PC-9 (cell line): ENCODE results near the gene ACSS2.

Experiments
- CTCF ChIP-seq: fragments of 200-600 bp; sonication (generic); conservative IDR thresholded peaks from 2 replicates; pipeline ENCODE4 v1.6.1; 2017; ENCODE audit warnings: mixed run types, antibody characterized with exemption, mild to moderate bottlenecking, moderate library complexity
- EZH2 ChIP-seq: fragments of 200-600 bp; sonication (generic); IDR thresholded peaks from 2 replicates; pipeline ENCODE4 v1.8.0; 2017; ENCODE audit warnings: antibody characterized with exemption, low read depth

GRCh38 chr20:34904202-34904621, 27.8 kb downstream of the ACSS2 start:
- TF ChIP-seq CTCF, result no peak
- TF ChIP-seq EZH2, result no peak
